Activated CD4-positive, alpha-beta T cell treated with anti-CD3 and anti-CD28 coated beads for 36 hours (primary cell): ENCODE data around the gene TYSND1. TPM values are rescaled to one million over a fixed set of nuclear protein-coding genes. Genes with fewer than 3 reads are reported as not detected.
"Not testable (repeated sequence)": the region's sequence is repeated elsewhere in the genome, so short reads cannot be mapped to it uniquely, and the experiment has no call there.

Experiments used
- ATAC-seq: fragments of 200-7000 bp; cut with Tn5 transposase; one replicate; pipeline ENCODE4 v1.10.0; 2021; ENCODE audit warnings: mild to moderate bottlenecking, moderate library complexity
- CTCF ChIA-PET: fragments of 350-600 bp; sonication (Branson Sonifier 250); formaldehyde crosslinking; loops from one replicate; lab custom pipeline; 2021; ENCODE audit warnings: antibody characterized with exemption; lab: Charles Lee
- POLR2A ChIA-PET: fragments of 350-600 bp; sonication (Branson Sonifier 250); formaldehyde crosslinking; loops from one replicate; lab custom pipeline; 2021; ENCODE audit warnings: antibody characterized with exemption, inconsistent platforms; lab: Charles Lee
- DNase-seq: peaks from one replicate; pipeline ENCODE4 v3.0.0-alpha.2; 2020
- H3K27ac Mint-ChIP-seq: one replicate; pipeline ENCODE4 v1.8.0; 2021; ENCODE audit warnings: mixed read lengths
- H3K27me3 Mint-ChIP-seq: one replicate; pipeline ENCODE4 v1.8.0; 2021; ENCODE audit warnings: mixed read lengths
- H3K36me3 Mint-ChIP-seq: one replicate; pipeline ENCODE4 v1.8.0; 2021; ENCODE audit warnings: low read depth, mixed read lengths
- H3K4me1 Mint-ChIP-seq: one replicate; pipeline ENCODE4 v1.8.0; 2021; ENCODE audit warnings: mixed read lengths
- H3K4me3 Mint-ChIP-seq: one replicate; pipeline ENCODE4 v1.8.0; 2021; ENCODE audit warnings: mild to moderate bottlenecking, moderate library complexity, mixed read lengths
- H3K9me3 Mint-ChIP-seq: one replicate; pipeline ENCODE4 v1.8.0; 2021; ENCODE audit warnings: low read depth, mixed read lengths
- intact Hi-C, 2 experiments: fragments of 100-400 bp; cut with DNase I in 1 of 2; cut with micrococcal nuclease in 1 of 2; formaldehyde crosslinking; loops; one replicate each; pipeline versions ENCODE4 v1.14.2 to v1.15.1; 2022 to 2024; cut with DNase I, micrococcal nuclease
- total RNA-seq, 2 experiments: library from RNA; stranded (reverse); gene quantifications; one replicate each; pipeline ENCODE4 v1.2.3, GENCODE V29; 2021

TYSND1 gene
- total RNA-seq, 2 experiments from 2014 or later: 11.5 to 14.9 TPM

- peaks cover 61% of the 10 kb centered on the region for H3K36me3 Mint-ChIP-seq
- CTCF ChIA-PET: no interaction called here
- peak overlapping the region; percentile 90 for H3K27ac Mint-ChIP-seq
- H3K4me1 Mint-ChIP-seq: peaks cover 85% of the 10 kb centered on the region
- no peak overlapping the region for H3K4me3 Mint-ChIP-seq
- no peaks in the 10 kb centered on the region for H3K9me3 Mint-ChIP-seq
- intact Hi-C loops: loop anchor here (5.0 kb wide), 3 partner anchors 313 to 1072 kb away; partner anchors contain the start of genes PALD1 (in 1 of the 2) and SGPL1 (in 1 of the 2)
- POLR2A ChIA-PET: no interaction called here
- H3K27me3 Mint-ChIP-seq: no peaks in the 10 kb centered on the region
- DNase-seq: no peak
- ATAC-seq: no peak
Measured at GRCh38 chr10:70164163-70164562, 17.7 kb upstream of the TYSND1 start.

- Mint-ChIP-seq H3K36me3 (peaks cover 59% of the 10 kb centered on the region), H3K9me3 (no peaks in the 10 kb centered on the region), H3K27ac (peak overlapping the region; percentile 90), H3K27me3 (no peaks in the 10 kb centered on the region), H3K4me3 (peak overlapping the region; percentile 60), H3K4me1 (peaks cover 80% of the 10 kb centered on the region)
- DNase-seq (peak; percentile 46), ATAC-seq (no peak)
- POLR2A ChIA-PET: interaction anchor here (0.6 to 1.8 kb wide), 4 partner anchors 9 to 70 kb away, joined by 3 to 18 read pairs (median 3); partner anchors contain the start of genes PPA1 and TYSND1
- CTCF ChIA-PET: interaction anchor here (0.6 to 3.7 kb wide), 4 partner anchors 15 to 738 kb away, joined by 3 to 74 read pairs (median 3); partner anchors contain the start of gene TYSND1
- intact Hi-C loops: loop anchor here (1.0 to 5.0 kb wide), 5 partner anchors 17 to 1071 kb away; partner anchors contain the start of genes PALD1 (in 1 of the 2), SGPL1 (in 1 of the 2) and TYSND1 (in 1 of the 2)
Measured at GRCh38 chr10:70163448-70163847, 16.9 kb upstream of the TYSND1 start.

GRCh38 chr10:70162892-70163201 lies 16.3 kb upstream of the TYSND1 start:
- peaks cover 74% of the 10 kb centered on the region for H3K4me1 Mint-ChIP-seq
- no peaks in the 10 kb centered on the region for H3K9me3 Mint-ChIP-seq
- peak; percentile 84 for DNase-seq
- H3K36me3 Mint-ChIP-seq: peaks cover 58% of the 10 kb centered on the region
- ChIA-PET POLR2A (interaction anchor here (0.6 to 1.8 kb wide), 4 partner anchors 9 to 71 kb away, joined by 3 to 18 read pairs (median 3); partner anchors contain the start of genes PPA1 and TYSND1), CTCF (interaction anchor here (0.8 to 3.7 kb wide), 3 partner anchors 14 to 242 kb away, joined by 3 to 74 read pairs (median 3); partner anchors contain the start of gene TYSND1)
- peak; percentile 87 for ATAC-seq
- peak overlapping the region; percentile 90 for H3K27ac Mint-ChIP-seq
- peak overlapping the region; percentile 60 for H3K4me3 Mint-ChIP-seq
- H3K27me3 Mint-ChIP-seq: no peaks in the 10 kb centered on the region
- intact Hi-C loops: loop anchor here (1.0 to 5.0 kb wide), 7 partner anchors 7 to 1071 kb away; partner anchors contain the start of genes SAR1A (in 2 of the 2), PALD1 (in 1 of the 2), SGPL1 (in 1 of the 2) and TYSND1 (in 1 of the 2)

- H3K36me3 Mint-ChIP-seq: peaks cover 61% of the 10 kb centered on the region
- peaks cover 72% of the 10 kb centered on the region for H3K4me1 Mint-ChIP-seq
- peak overlapping the region; percentile 60 for H3K4me3 Mint-ChIP-seq
- DNase-seq: no peak
- ChIA-PET CTCF (interaction anchor here (0.8 to 3.7 kb wide), 3 partner anchors 14 to 243 kb away, joined by 3 to 74 read pairs (median 3); partner anchors contain the start of gene TYSND1), POLR2A (interaction anchor here (0.6 to 1.8 kb wide), 4 partner anchors 10 to 42 kb away, joined by 3 to 18 read pairs (median 4); partner anchors contain the start of gene TYSND1)
- ATAC-seq: peak; percentile 74
- H3K27me3 Mint-ChIP-seq: no peaks in the 10 kb centered on the region
- no peaks in the 10 kb centered on the region for H3K9me3 Mint-ChIP-seq
- intact Hi-C loops: loop anchor here (1.0 to 5.0 kb wide), 6 partner anchors 8 to 1070 kb away; partner anchors contain the start of genes SAR1A (in 2 of the 2), PALD1 (in 1 of the 2) and SGPL1 (in 1 of the 2)
- H3K27ac Mint-ChIP-seq: peak overlapping the region; percentile 90
Measured at GRCh38 chr10:70162151-70162891, 15.8 kb upstream of the TYSND1 start.

- ChIA-PET CTCF (interaction anchor here (0.6 to 3.7 kb wide), 4 partner anchors 12 to 84 kb away, joined by 3 to 74 read pairs (median 4); partner anchors contain the start of gene TYSND1), POLR2A (interaction anchor here (1.2 kb wide), 1 partner anchor 15 kb away, joined by 4 read pairs; the partner anchor contains the start of gene TYSND1)
- Mint-ChIP-seq H3K4me1 (peaks cover 59% of the 10 kb centered on the region), H3K27me3 (no peaks in the 10 kb centered on the region), H3K27ac (peak overlapping the region; percentile 90), H3K9me3 (no peaks in the 10 kb centered on the region), H3K36me3 (peaks cover 65% of the 10 kb centered on the region), H3K4me3 (peak overlapping the region; percentile 17)
- ATAC-seq: no peak
- intact Hi-C loops: loop anchor here (1.0 to 5.0 kb wide), 4 partner anchors 14 to 1068 kb away; partner anchors contain the start of genes PALD1 (in 1 of the 2), SGPL1 (in 1 of the 2) and TYSND1 (in 1 of the 2)
- DNase-seq: no peak
Measured at GRCh38 chr10:70160798-70161197, 14.3 kb upstream of the TYSND1 start.

GRCh38 chr10:70159366-70159765 lies 12.9 kb upstream of the TYSND1 start:
- Mint-ChIP-seq H3K27ac (peak overlapping the region; percentile 56), H3K36me3 (peaks cover 69% of the 10 kb centered on the region), H3K4me1 (peaks cover 56% of the 10 kb centered on the region)
- ATAC-seq, H3K4me3 Mint-ChIP-seq, H3K27me3 Mint-ChIP-seq, H3K9me3 Mint-ChIP-seq, DNase-seq, intact Hi-C loops, POLR2A ChIA-PET: not testable (repeated sequence)
- CTCF ChIA-PET: interaction anchor here (0.6 to 2.8 kb wide), 3 partner anchors 10 to 63 kb away, joined by 3 to 17 read pairs (median 5); partner anchors contain the start of gene TYSND1

GRCh38 chr10:70158113-70158512 lies 11.6 kb upstream of the TYSND1 start:
- ChIA-PET CTCF (interaction anchor here (0.8 to 2.8 kb wide), 2 partner anchors 10 to 12 kb away, joined by 3 to 17 read pairs; partner anchors contain the start of gene TYSND1), POLR2A (no interaction called here)
- Mint-ChIP-seq H3K27me3 (no peaks in the 10 kb centered on the region), H3K4me3 (no peak overlapping the region), H3K4me1 (peaks cover 43% of the 10 kb centered on the region), H3K9me3 (no peaks in the 10 kb centered on the region), H3K27ac (no peak overlapping the region), H3K36me3 (peaks cover 70% of the 10 kb centered on the region)
- ATAC-seq (no peak), DNase-seq (no peak)
- intact Hi-C loops: no loop called here

GRCh38 chr10:70155255-70155838 lies 8.8 kb upstream of the TYSND1 start:
- H3K36me3 Mint-ChIP-seq: peaks cover 78% of the 10 kb centered on the region
- intact Hi-C loops: no loop called here
- no peak overlapping the region for H3K4me3 Mint-ChIP-seq
- no peaks in the 10 kb centered on the region for H3K27me3 Mint-ChIP-seq
- ChIA-PET POLR2A (interaction anchor here (0.6 kb wide), 1 partner anchor 9 kb away, joined by 4 read pairs; the partner anchor contains the start of gene TYSND1), CTCF (interaction anchor here (0.6 to 2.0 kb wide), 6 partner anchors 8 to 515 kb away, joined by 3 to 19 read pairs (median 4); partner anchors contain the start of gene TYSND1)
- peaks cover 22% of the 10 kb centered on the region for H3K4me1 Mint-ChIP-seq
- DNase-seq (no peak), ATAC-seq (no peak)
- H3K27ac Mint-ChIP-seq: peak overlapping the region; percentile 80
- no peaks in the 10 kb centered on the region for H3K9me3 Mint-ChIP-seq

GRCh38 chr10:70148516-70148915 lies 2.0 kb upstream of the TYSND1 start:
- no peak overlapping the region for H3K4me3 Mint-ChIP-seq
- no peaks in the 10 kb centered on the region for H3K9me3 Mint-ChIP-seq
- POLR2A ChIA-PET: no interaction called here
- CTCF ChIA-PET: interaction anchor here (0.9 to 8.5 kb wide), 3 partner anchors 13 to 313 kb away, joined by 4 to 74 read pairs (median 19); no protein-coding TSS in a partner anchor
- H3K36me3 Mint-ChIP-seq: peaks cover 40% of the 10 kb centered on the region
- intact Hi-C loops: loop anchor here (5.0 to 10.0 kb wide), 3 partner anchors 54 to 669 kb away; partner anchors contain the start of gene SGPL1 (in 1 of the 2)
- H3K27ac Mint-ChIP-seq: peak overlapping the region; percentile 47
- H3K27me3 Mint-ChIP-seq: no peaks in the 10 kb centered on the region
- ATAC-seq (no peak), DNase-seq (no peak)
- H3K4me1 Mint-ChIP-seq: peaks cover 30% of the 10 kb centered on the region

- Mint-ChIP-seq H3K27me3 (no peaks in the 10 kb centered on the region), H3K9me3 (no peaks in the 10 kb centered on the region), H3K4me3 (peak overlapping the region; percentile 83), H3K4me1 (peaks cover 33% of the 10 kb centered on the region), H3K27ac (peak overlapping the region; percentile 93), H3K36me3 (peaks cover 27% of the 10 kb centered on the region)
- intact Hi-C loops: loop anchor here (5.0 to 10.0 kb wide), 3 partner anchors 55 to 670 kb away; partner anchors contain the start of gene SGPL1 (in 1 of the 2)
- ChIA-PET POLR2A (interaction anchor here (0.6 to 2.1 kb wide), 2 partner anchors 53 to 85 kb away, joined by 3 to 7 read pairs; no protein-coding TSS in a partner anchor), CTCF (interaction anchor here (0.7 to 8.5 kb wide), 26 partner anchors 9 to 346 kb away, joined by 3 to 74 read pairs (median 6); partner anchors contain the start of genes EIF4EBP2, PPA1 and SAR1A)
- ATAC-seq (no peak), DNase-seq (no peak)
Measured at GRCh38 chr10:70147259-70147625, 742 bp upstream of the TYSND1 start.
